ENCODE results near the gene RFC3. TPM values are rescaled to one million over a fixed set of nuclear protein-coding genes. Genes with fewer than 3 reads are reported as not detected.
A peak's percentile ranks its signal among the peaks of the same experiment; 100 is the strongest.

Gene RFC3
- total RNA-seq, 1 experiment from 2014 or later = 38.2 TPM

- Histone ChIP-seq H3K9me3 (ENCODE audit: control insufficient read depth in 1 of 2, insufficient read depth in 1 of 2, low read depth in 1 of 2, low read length in 2 of 2) (no peaks in the 10 kb centered on the region), H4K20me1 (ENCODE audit: insufficient read depth) (no peaks in the 10 kb centered on the region), H3K4me3 (replicated peaks in 1 of 2; ENCODE audit: low read depth in 1 of 2, low read length in 2 of 2) (no peak overlapping the region), H3K4me2 (ENCODE audit: low read length) (no peak overlapping the region), H3K36me3 (ENCODE audit: control insufficient read depth in 1 of 2, insufficient read depth in 2 of 2, low read length in 2 of 2) (no peaks in the 10 kb centered on the region), H3K27me3 (ENCODE audit: insufficient read depth, low read length) (no peaks in the 10 kb centered on the region), H3K27ac (ENCODE audit: low read depth, low read length) (no peak overlapping the region), H3K4me1 (ENCODE audit: control insufficient read depth in 1 of 2, insufficient read depth in 2 of 2, low read length in 2 of 2) (no peaks in the 10 kb centered on the region), H3K79me2 (ENCODE audit: insufficient read depth, low read length) (no peaks in the 10 kb centered on the region), H3K9ac (ENCODE audit: low read length) (no peak overlapping the region), H2AFZ (ENCODE audit: low read depth, low read length, poor library complexity, severe bottlenecking) (peak overlapping the region; percentile 29), H3K9me2 (ENCODE audit: insufficient read depth) (no peaks in the 10 kb centered on the region)
- ChIA-PET RAD21 (ENCODE audit: low non-redundant PET in 1 of 2, low total read pairs in 2 of 2, uncharacterized antibody in 2 of 2, unreplicated experiment in 2 of 2) (no interaction called here), CTCF (interaction anchor here (0.6 to 1.4 kb wide), 11 partner anchors 8 to 1365 kb away, joined by 3 to 5 read pairs (median 4); partner anchors contain the start of gene RFC3), POLR2A (interaction anchor here (1.3 kb wide), 1 partner anchor 17 kb away, joined by 3 read pairs; the partner anchor contains the start of gene RFC3)
- BruUV-seq (replicated peaks) = no TSS peak
- TF ChIP-seq EGR1 (IDR thresholded peaks at IDR 0.05; ENCODE audit: low read depth) (no peak), REST (IDR thresholded peaks at IDR 0.05; ENCODE audit: low read depth) (no peak), POLR2A (IDR thresholded peaks at IDR 0.05; ENCODE audit: borderline replicate concordance, extremely low read depth, insufficient read depth, insufficient read length) (no peak), ZNF274 (IDR thresholded peaks at IDR 0.05; ENCODE audit: low read depth, low read length) (no peak), CBX3 (IDR thresholded peaks at IDR 0.05; ENCODE audit: low read depth) (no peak), CEBPB (IDR thresholded peaks at IDR 0.05; ENCODE audit: low read depth) (no peak), SRF (IDR thresholded peaks at IDR 0.05; ENCODE audit: low read depth) (no peak)
- ATAC-seq = no peak
- intact Hi-C loops (cut with micrococcal nuclease) = loop anchor here (5.0 kb wide), 2 partner anchors 277 to 1357 kb away; no protein-coding TSS in a partner anchor
- no peak for DNase-seq (ENCODE audit: low read depth, low spot score)
These were observed 17.2 kb upstream of the RFC3 start for GRCh38 chr13:33800646-33801186.
